GM19239 (cell line): ENCODE measurements around the gene CHRM2.

ENCODE experiments used
- DNase-seq: peaks from one replicate; pipeline ENCODE4 v3.0.0; 2011; ENCODE audit warnings: low spot score; ENCODE audit not compliant: insufficient read length
- FAIRE-seq: peaks from 2 replicates; lab custom pipeline; 2011; peaks lifted over from hg19 to GRCh38; lab: Jason Lieb, UNC

CHRM2 gene

DNA sequence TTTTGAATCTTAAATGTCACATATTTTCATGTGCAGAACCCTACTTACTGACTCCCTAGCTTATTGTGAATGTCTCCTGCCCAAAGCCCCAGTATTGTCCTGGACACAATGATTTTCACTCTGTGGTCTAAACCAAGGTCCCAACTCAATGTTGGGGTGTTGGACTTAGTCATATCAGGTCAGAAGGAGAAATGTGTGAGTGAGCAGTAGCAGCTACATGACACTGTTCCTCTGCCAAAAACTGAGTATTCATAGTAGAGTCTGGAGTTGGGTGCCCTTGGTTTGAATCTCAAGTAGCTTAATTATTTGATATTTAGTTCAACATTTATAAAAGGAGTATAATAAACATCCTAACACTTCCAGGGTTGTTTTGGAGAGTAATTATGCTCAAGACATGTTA is 141.0 kb downstream of the CHRM2 start:
- FAIRE-seq, result no peak

DNA sequence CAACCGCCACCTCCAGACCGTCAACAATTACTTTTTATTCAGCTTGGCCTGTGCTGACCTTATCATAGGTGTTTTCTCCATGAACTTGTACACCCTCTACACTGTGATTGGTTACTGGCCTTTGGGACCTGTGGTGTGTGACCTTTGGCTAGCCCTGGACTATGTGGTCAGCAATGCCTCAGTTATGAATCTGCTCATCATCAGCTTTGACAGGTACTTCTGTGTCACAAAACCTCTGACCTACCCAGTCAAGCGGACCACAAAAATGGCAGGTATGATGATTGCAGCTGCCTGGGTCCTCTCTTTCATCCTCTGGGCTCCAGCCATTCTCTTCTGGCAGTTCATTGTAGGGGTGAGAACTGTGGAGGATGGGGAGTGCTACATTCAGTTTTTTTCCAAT is 146.6 kb downstream of the CHRM2 start:
- DNase-seq (no peak), FAIRE-seq (no peak)

More for the DNA sequence above, 141.0 kb downstream of the CHRM2 start:
- DNase-seq, result no peak

DNA sequence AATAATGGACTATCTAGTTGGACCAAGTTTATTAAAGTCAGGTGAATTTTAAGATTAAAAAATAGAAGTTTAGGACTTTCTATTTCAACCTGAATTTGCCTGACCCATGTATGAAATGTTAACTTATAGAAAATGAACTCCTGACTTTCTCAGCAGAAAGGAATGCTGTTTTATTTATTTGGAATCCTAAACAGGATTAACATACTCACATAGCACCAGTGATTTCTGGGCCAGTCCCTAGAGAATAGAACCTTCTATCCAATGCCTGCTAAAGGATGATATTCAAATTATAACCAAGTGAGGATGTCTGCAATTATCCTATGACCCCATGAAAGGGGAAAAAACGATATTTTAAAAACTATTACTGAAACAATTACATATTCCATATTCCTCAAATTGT is 148.8 kb downstream of the CHRM2 start:
- no peak for FAIRE-seq

GRCh38 chr7:137018468-137018867 is 150.0 kb downstream of the CHRM2 start:
- no peak for DNase-seq
- no peak for FAIRE-seq

More for the DNA sequence above, 148.8 kb downstream of the CHRM2 start:
- no peak for DNase-seq

- FAIRE-seq, result no peak
- DNase-seq, result no peak
Measured at GRCh38 chr7:137020351-137020750, 151.9 kb downstream of the CHRM2 start.

DNA sequence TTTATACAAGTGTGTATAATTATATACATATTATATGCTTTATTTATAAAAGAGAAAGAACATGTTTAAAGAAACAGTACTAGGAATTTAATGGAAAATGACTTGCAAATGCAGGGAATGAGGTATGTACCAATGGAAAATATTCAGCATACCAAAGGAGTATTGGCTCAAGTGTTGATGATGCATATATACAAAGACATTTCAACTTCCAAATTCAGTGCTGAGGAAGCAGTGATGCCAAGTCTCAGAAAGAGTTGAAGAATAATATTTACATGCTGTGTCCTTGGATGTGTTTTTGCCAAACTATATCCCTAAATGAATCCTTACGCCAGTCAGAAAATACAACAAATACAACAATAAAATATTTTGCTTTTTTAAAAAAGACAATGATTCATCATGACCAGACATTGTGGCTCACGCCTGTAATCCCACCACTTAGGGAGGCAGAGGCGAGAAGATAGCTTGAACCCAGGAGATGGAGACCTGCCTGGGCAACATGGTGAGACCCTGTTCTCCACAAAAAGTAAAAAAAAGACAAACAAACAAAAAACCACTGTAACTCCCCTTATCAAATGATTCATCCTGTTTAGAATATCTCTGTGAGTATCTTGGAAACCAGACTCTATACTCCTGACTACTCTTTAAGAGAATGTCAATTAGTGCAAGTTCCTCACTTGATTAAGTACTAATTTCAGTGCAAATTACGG is 157.2 kb downstream of the CHRM2 start:
- no peak for DNase-seq
- no peak for FAIRE-seq

DNA sequence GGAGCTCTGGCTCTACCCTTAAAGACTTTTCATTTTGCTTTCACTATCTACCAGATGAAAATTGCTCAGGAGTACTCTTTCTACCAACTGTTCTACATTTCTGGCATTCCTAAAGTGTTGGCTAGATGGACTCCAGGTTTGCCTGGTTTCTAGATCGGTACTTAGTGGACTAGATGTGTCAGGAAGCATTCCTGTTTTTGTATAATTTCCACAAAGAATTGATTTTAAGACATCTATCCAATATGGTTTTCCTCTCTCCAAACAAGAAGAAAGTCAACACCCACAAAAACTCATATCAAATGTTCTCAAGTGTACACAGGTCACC is 157.7 kb downstream of the CHRM2 start:
- DNase-seq (no peak), FAIRE-seq (no peak)

DNA sequence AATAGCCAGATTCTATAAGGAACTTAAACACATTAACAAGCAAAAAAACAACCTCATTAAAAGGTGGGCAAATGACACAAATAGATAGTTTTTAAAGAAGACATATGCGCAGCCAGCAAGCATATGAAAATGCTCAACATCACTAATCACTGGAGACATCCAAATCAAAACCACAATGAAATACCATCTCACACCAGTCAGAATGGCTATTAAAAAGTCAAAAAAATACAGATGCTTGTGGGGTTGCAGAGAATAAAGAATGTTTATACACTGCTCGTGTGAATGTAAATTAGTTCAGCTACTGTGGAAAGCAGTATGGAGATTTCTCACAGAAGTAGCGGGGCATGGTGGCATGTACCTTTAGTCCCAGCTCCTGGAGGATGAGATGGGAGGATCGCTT is 164.0 kb downstream of the CHRM2 start:
- DNase-seq (no peak), FAIRE-seq (no peak)

- DNase-seq (no peak), FAIRE-seq (no peak)
Measured at GRCh38 chr7:137036768-137037167, 168.3 kb downstream of the CHRM2 start.

GRCh38 chr7:137038706-137039105 is 170.3 kb downstream of the CHRM2 start:
- FAIRE-seq (no peak), DNase-seq (no peak)

DNA sequence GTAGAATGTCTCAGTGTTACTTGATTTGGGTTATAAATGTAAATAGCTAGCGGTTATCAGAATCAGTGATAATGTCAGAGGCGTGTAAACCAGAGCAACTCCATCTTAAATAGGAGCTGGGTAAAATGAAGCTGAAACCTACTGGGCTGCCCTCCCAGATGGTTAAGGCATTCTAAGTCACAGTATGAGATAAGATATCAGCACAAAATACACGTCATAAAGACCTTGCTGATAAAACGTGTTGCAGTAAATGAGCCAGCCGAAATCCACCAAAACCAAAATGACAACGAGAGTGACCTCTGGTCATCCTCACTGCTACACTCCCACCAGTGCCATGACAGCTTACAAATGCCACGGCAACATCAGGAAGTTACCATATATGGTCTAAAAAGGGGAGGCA is 172.3 kb downstream of the CHRM2 start:
- no peak for FAIRE-seq
- DNase-seq, result no peak

DNA sequence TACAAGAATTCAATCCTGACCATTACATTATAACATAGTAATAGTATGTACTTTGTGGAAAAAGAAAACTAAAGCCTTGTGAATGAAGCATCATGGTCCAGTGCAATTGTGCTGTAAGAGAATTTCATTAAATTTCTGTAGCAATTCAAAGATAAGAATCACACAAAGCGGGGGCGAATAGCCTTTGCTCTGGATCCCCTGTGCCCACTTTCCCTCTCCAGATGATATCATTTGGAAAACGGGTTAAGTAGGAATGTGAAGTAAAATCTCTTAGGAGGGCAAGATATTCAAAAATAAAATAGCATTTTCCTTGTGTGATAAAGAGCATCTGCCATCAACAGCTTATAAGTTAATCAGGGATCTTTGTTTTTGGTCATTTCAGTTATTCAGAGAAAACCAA is 177.1 kb downstream of the CHRM2 start:
- FAIRE-seq, result no peak
- no peak for DNase-seq

DNA sequence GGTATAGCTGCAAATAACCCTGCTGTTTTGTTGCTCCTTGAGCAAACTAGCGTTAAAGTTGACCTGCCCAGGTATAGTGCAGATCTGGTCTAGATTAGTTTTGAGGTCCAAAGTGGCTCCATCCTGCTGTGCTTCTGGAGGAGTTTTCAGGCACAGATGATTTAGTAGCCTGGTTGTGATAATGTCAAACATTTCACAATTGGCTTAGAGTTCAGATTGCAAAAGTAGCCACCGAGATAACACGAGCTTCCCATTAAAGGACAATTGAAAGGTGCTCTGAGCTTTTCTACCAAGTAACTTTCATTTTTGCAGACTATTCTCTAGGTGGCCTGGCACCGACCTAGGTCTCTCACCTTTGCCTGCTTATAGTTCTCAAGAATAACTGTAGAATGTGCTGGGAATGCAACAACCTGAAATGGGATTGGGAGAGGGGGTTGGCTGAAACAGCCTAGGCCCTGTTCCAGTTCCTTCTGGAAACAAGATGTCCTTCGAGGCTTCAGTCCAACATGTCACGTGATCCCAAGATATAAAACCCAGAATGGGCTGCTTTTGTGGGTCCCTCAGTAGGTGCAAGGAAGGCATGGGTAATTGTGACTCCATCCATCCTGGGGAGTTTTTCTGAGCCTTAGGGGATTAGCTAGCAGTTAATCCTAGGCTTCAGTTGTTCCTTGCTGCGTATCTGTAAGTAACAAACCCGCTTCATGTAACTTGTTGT is 201.0 kb downstream of the CHRM2 start:
- DNase-seq (no peak), FAIRE-seq (no peak)
